ENCODE measurements around the gene CASKIN1.

- TF ChIP-seq CEBPB (IDR thresholded peaks at IDR 0.05) (no peak), REST (IDR thresholded peaks at IDR 0.05; ENCODE audit: low read depth) (no peak), TCF12 (IDR thresholded peaks at IDR 0.05; ENCODE audit: low read depth) (no peak), MAX (IDR thresholded peaks at IDR 0.05) (no peak), TAF1 (IDR thresholded peaks at IDR 0.05; ENCODE audit: low read depth) (no peak), ZBTB7A (IDR thresholded peaks at IDR 0.05; ENCODE audit: low read depth) (no peak), RAD21 (IDR thresholded peaks at IDR 0.05; ENCODE audit: low read depth) (no peak), EP300 (IDR thresholded peaks at IDR 0.05; ENCODE audit: borderline replicate concordance) (no peak), TEAD4 (IDR thresholded peaks at IDR 0.05) (no peak), FOXM1 (IDR thresholded peaks at IDR 0.05; ENCODE audit: borderline replicate concordance, low read depth) (no peak), USF1 (IDR thresholded peaks at IDR 0.05) (no peak), EGR1 (IDR thresholded peaks at IDR 0.05) (no peak)
Observed at GRCh38 chr16:2159175-2159838, 37.1 kb downstream of the CASKIN1 start.

Measured in Ishikawa (cell line).